Measurements from ENCODE around the gene ALDH1A3.

Gene ALDH1A3

GRCh38 chr15:100866386-100867330, 13.0 kb upstream of the ALDH1A3 start:
- CTCF ChIA-PET: interaction anchor here (0.8 kb wide), 1 partner anchor 21 kb away, joined by 3 read pairs; no protein-coding TSS in a partner anchor
- no peaks in the 10 kb centered on the region for H3K36me3 Mint-ChIP-seq

GRCh38 chr15:100867433-100867832, 12.2 kb upstream of the ALDH1A3 start:
- H3K4me1 Mint-ChIP-seq: no peaks in the 10 kb centered on the region
- no peak for DNase-seq
- H3K27ac Mint-ChIP-seq: no peak overlapping the region
- peaks cover 5% of the 10 kb centered on the region for H3K9me3 Mint-ChIP-seq
- no peaks in the 10 kb centered on the region for H3K36me3 Mint-ChIP-seq
- CTCF ChIA-PET: no interaction called here
- no peak overlapping the region for H3K4me3 Mint-ChIP-seq
- peaks cover 41% of the 10 kb centered on the region for H3K27me3 Mint-ChIP-seq

More at GRCh38 chr15:100866386-100867330, 13.0 kb upstream of the ALDH1A3 start:
- Mint-ChIP-seq H3K4me1 (no peaks in the 10 kb centered on the region), H3K27ac (no peak overlapping the region), H3K4me3 (no peak overlapping the region), H3K27me3 (peaks cover 49% of the 10 kb centered on the region), H3K9me3 (peaks cover 5% of the 10 kb centered on the region)
- DNase-seq: no peak

- Mint-ChIP-seq H3K36me3 (no peaks in the 10 kb centered on the region), H3K9me3 (peaks cover 5% of the 10 kb centered on the region), H3K4me3 (no peak overlapping the region), H3K27ac (no peak overlapping the region), H3K27me3 (peaks cover 36% of the 10 kb centered on the region), H3K4me1 (no peaks in the 10 kb centered on the region)
- CTCF ChIA-PET: interaction anchor here (1.1 to 1.5 kb wide), 2 partner anchors 527 to 941 kb away, joined by 4 read pairs; partner anchors contain the start of gene ADAMTS17
- peak; percentile 36 for DNase-seq
These were observed 10.3 kb upstream of the ALDH1A3 start for GRCh38 chr15:100869151-100869999.

GRCh38 chr15:100873029-100873677, 6.5 kb upstream of the ALDH1A3 start:
- H3K27me3 Mint-ChIP-seq: peaks cover 51% of the 10 kb centered on the region
- peaks cover 5% of the 10 kb centered on the region for H3K9me3 Mint-ChIP-seq
- H3K27ac Mint-ChIP-seq: no peak overlapping the region

GRCh38 chr15:100875495-100875894, 4.1 kb upstream of the ALDH1A3 start:
- Mint-ChIP-seq H3K27me3 (peaks cover 56% of the 10 kb centered on the region), H3K27ac (no peak overlapping the region), H3K4me1 (peaks cover 6% of the 10 kb centered on the region), H3K4me3 (no peak overlapping the region), H3K9me3 (no peaks in the 10 kb centered on the region), H3K36me3 (no peaks in the 10 kb centered on the region)
- CTCF ChIA-PET: interaction anchor here (0.8 to 1.6 kb wide), 3 partner anchors 14 to 525 kb away, joined by 3 to 8 read pairs (median 3); no protein-coding TSS in a partner anchor
- no peak for DNase-seq

More at GRCh38 chr15:100873029-100873677, 6.5 kb upstream of the ALDH1A3 start:
- DNase-seq: peak; percentile 62
- H3K36me3 Mint-ChIP-seq: no peaks in the 10 kb centered on the region
- no peaks in the 10 kb centered on the region for H3K4me1 Mint-ChIP-seq
- CTCF ChIA-PET: interaction anchor here (0.6 to 2.7 kb wide), 15 partner anchors 9 to 531 kb away, joined by 3 to 20 read pairs (median 4); partner anchors contain the start of gene ADAMTS17
- no peak overlapping the region for H3K4me3 Mint-ChIP-seq

- no peak overlapping the region for H3K4me3 Mint-ChIP-seq
- peaks cover 10% of the 10 kb centered on the region for H3K4me1 Mint-ChIP-seq
- H3K9me3 Mint-ChIP-seq: no peaks in the 10 kb centered on the region
- H3K36me3 Mint-ChIP-seq: no peaks in the 10 kb centered on the region
- CTCF ChIA-PET: interaction anchor here (1.1 to 1.6 kb wide), 2 partner anchors 14 to 526 kb away, joined by 3 to 8 read pairs; no protein-coding TSS in a partner anchor
- peaks cover 61% of the 10 kb centered on the region for H3K27me3 Mint-ChIP-seq
- DNase-seq: no peak
- no peak overlapping the region for H3K27ac Mint-ChIP-seq
These were observed 3.7 kb upstream of the ALDH1A3 start for GRCh38 chr15:100875976-100876375.

- no peak overlapping the region for H3K27ac Mint-ChIP-seq
- CTCF ChIA-PET: no interaction called here
- peaks cover 10% of the 10 kb centered on the region for H3K4me1 Mint-ChIP-seq
- H3K9me3 Mint-ChIP-seq: no peaks in the 10 kb centered on the region
- peaks cover 76% of the 10 kb centered on the region for H3K27me3 Mint-ChIP-seq
- no peaks in the 10 kb centered on the region for H3K36me3 Mint-ChIP-seq
- no peak for DNase-seq
- no peak overlapping the region for H3K4me3 Mint-ChIP-seq
These were observed 2.1 kb upstream of the ALDH1A3 start for GRCh38 chr15:100877551-100877950.

- Mint-ChIP-seq H3K4me3 (peak overlapping the region; percentile 53), H3K27me3 (peaks cover 75% of the 10 kb centered on the region), H3K9me3 (no peaks in the 10 kb centered on the region), H3K27ac (no peak overlapping the region), H3K4me1 (peaks cover 10% of the 10 kb centered on the region), H3K36me3 (no peaks in the 10 kb centered on the region)
- CTCF ChIA-PET: interaction anchor here (0.8 to 1.1 kb wide), 3 partner anchors 39 to 129 kb away, joined by 3 read pairs; partner anchors contain the start of gene LRRK1
- no peak for DNase-seq
These were observed 1.5 kb upstream of the ALDH1A3 start for GRCh38 chr15:100878130-100878529.

- DNase-seq: no peak
- Mint-ChIP-seq H3K9me3 (no peaks in the 10 kb centered on the region), H3K4me1 (peaks cover 10% of the 10 kb centered on the region), H3K36me3 (no peaks in the 10 kb centered on the region), H3K27ac (no peak overlapping the region), H3K4me3 (peak overlapping the region; percentile 53), H3K27me3 (peaks cover 78% of the 10 kb centered on the region)
- CTCF ChIA-PET: interaction anchor here (0.8 to 1.1 kb wide), 3 partner anchors 38 to 128 kb away, joined by 3 read pairs; partner anchors contain the start of gene LRRK1
These were observed 983 bp upstream of the ALDH1A3 start for GRCh38 chr15:100878648-100879047.

- Mint-ChIP-seq H3K4me3 (no peak overlapping the region), H3K27me3 (peaks cover 82% of the 10 kb centered on the region), H3K27ac (no peak overlapping the region), H3K4me1 (peaks cover 10% of the 10 kb centered on the region), H3K36me3 (no peaks in the 10 kb centered on the region), H3K9me3 (no peaks in the 10 kb centered on the region)
- CTCF ChIA-PET: interaction anchor here (0.8 to 1.1 kb wide), 3 partner anchors 38 to 137 kb away, joined by 3 read pairs; no protein-coding TSS in a partner anchor
- DNase-seq: no peak
These were observed 569 bp upstream of the ALDH1A3 start for GRCh38 chr15:100879061-100879463.

- CTCF ChIA-PET: no interaction called here
- peaks cover 87% of the 10 kb centered on the region for H3K27me3 Mint-ChIP-seq
- H3K4me3 Mint-ChIP-seq: peak overlapping the region; percentile 23
- H3K36me3 Mint-ChIP-seq: no peaks in the 10 kb centered on the region
- no peak for DNase-seq
- H3K27ac Mint-ChIP-seq: no peak overlapping the region
- peaks cover 10% of the 10 kb centered on the region for H3K4me1 Mint-ChIP-seq
- no peaks in the 10 kb centered on the region for H3K9me3 Mint-ChIP-seq
These were observed 687 bp downstream of the ALDH1A3 start for GRCh38 chr15:100880139-100880896.

- CTCF ChIA-PET: no interaction called here
- no peaks in the 10 kb centered on the region for H3K36me3 Mint-ChIP-seq
- peaks cover 10% of the 10 kb centered on the region for H3K4me1 Mint-ChIP-seq
- peaks cover 87% of the 10 kb centered on the region for H3K27me3 Mint-ChIP-seq
- DNase-seq: no peak
- H3K4me3 Mint-ChIP-seq: peak overlapping the region; percentile 23
- no peaks in the 10 kb centered on the region for H3K9me3 Mint-ChIP-seq
- H3K27ac Mint-ChIP-seq: peak overlapping the region; percentile 28
These were observed 1.2 kb downstream of the ALDH1A3 start for GRCh38 chr15:100880897-100881242.

Data from activated naive CD4-positive, alpha-beta T cell treated with anti-CD3 and anti-CD28 coated beads, Interleukin-2, amount 10 ng/mL, durations not matched to agents 7 days and 5 days (primary cell).